GM21576 (cell line): Measurements from ENCODE around the gene ERVH48-1.
"Not testable (repeated sequence)": the region's sequence is repeated elsewhere in the genome, so short reads cannot be mapped to it uniquely, and the experiment has no call there.

Experiments
- ATAC-seq: cut with Tn5 transposase; IDR thresholded peaks from one replicate; pipeline ENCODE4 v1.9.1; 2021; ENCODE audit warnings: mild to moderate bottlenecking, moderate library complexity; ENCODE audit not compliant: unreplicated experiment

ERVH48-1 gene

DNA sequence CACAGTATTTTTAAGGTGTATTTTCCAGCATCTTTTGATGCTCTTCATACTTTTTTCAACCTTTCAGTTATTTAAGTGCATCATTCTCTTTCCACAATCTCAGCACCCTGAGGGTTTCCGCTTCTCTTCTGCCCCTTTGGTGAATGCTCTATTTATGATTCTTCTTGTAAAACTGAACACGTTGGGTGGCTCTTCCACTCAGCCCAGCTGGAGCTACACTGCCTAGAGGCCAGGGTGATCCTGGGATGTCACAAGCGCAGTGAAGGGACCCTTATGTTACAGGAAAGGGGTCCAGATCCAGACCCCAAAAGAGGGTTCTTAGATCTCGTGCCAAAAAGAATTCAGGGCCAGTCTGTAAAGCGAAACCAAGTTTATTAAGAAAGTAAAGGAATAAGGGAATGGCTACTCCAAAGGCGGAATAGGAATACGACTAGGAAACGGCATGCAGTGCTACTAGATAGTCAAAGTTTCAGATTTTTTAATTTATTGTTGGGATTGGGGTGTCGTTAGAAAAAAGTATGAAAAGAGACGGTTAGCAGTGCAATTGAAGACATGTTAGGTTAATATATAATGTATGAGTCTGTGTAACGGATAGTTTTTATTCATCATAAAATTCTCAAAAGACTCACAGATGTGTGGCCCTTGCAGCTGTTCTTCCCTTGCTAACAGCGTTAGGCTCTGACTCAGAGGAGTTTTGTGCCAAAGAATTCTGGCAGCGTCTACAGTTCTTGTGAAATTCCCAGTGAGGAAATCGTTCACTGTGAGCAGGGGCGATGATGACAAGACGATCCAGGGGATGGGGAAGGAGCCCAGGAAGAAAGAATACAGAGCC lies 14.4 kb upstream of the ERVH48-1 start:
- no peak for ATAC-seq

- not testable (repeated sequence) for ATAC-seq
Observed at GRCh38 chr21:42938606-42938995, 13.2 kb upstream of the ERVH48-1 start.

GRCh38 chr21:42937960-42938605 lies 12.7 kb upstream of the ERVH48-1 start:
- ATAC-seq, result no peak

- ATAC-seq, result not testable (repeated sequence)
Observed at GRCh38 chr21:42937034-42937940, 11.9 kb upstream of the ERVH48-1 start.

- ATAC-seq, result not testable (repeated sequence)
Observed at GRCh38 chr21:42936360-42936759, 10.9 kb upstream of the ERVH48-1 start.

DNA sequence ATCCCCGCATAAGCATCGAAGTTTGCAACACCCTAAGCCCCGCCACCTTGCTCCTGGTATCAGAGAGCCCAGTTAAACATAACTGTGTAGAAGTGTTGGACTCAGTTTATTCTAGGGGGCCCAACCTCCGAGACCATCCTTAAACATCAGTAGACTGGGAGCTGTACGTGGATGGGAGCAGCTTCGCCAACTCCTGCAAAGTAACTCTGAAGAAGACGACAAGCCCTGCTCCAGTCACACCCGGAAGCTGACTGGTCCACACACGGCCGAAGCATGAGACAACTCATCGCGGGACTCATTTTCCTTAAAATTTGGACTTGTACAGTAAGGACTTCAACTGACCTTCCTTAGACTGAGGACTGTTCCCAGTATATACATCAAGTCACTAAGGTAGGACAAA lies 8.5 kb upstream of the ERVH48-1 start:
- not testable (repeated sequence) for ATAC-seq

- not testable (repeated sequence) for ATAC-seq
Observed at GRCh38 chr21:42933137-42933970, 7.9 kb upstream of the ERVH48-1 start.

DNA sequence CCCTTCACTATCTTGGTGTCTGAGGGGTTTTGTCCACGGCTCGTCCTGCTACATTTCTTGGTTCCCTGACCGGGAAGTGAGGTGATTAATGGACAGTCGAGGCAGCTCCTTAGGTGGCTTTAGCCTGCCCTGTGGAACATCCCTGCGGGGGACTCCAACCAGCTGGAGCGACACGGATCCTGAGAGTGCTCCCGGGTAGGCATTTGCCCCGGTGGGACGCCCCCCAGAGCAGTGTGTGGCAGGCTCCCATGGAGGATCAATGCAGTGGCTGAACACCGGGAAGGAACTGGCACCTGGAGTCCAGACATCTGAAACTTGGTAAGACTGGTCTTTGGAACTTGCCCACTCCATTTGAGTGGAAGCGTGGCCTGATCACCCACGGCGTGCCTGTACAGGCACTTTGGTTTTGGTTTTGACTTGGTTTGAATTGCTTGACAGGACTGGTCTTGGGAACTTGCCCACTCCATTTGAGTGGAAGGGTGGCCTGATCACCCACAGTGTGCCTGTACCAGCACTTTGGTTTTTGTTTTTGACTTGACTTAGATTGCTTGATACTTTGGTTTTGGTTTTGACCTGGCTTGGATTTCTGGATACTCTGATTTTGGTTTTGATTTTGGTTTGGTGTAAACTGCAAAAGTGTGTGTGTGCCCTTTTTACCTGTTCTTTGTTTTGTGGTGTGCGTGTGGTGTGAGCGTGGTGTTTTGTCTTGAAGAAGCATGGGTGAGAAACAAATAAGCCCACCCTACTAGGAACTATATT lies 7.1 kb upstream of the ERVH48-1 start:
- ATAC-seq, result not testable (repeated sequence)

DNA sequence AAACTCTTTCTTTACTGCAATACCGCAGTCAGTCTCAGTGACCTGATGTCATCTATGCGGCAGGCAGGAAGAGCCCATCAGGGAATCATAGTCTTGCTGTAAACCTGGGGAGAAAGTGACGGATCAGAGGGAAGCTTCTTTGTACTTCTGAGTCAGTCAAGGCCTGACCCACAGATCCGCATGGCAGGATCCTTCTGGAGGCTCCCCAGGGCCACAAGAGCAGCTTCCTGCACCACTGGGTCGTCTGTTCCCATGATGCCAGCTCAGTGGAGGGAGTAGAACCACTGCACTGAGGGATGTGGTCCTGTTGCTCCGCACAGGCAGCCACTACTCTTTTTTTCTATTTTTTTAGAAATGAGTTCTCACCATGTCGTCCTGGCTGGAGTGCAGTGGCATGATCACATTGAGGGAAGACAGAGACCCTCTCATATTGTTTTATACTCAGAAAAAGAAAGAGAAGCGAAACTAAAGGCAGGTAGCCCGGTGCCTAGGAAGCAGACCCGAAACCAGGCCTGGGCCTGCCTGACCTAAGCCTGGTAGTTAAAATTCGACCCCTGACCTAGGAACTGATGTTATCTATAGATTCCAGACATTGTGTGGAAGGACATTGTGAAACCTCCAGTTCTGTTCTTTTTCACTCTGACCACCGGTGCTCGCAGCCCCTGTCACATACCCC lies 6.3 kb upstream of the ERVH48-1 start:
- ATAC-seq, result no peak

- ATAC-seq, result no peak
Observed at GRCh38 chr21:42929969-42930368, 4.5 kb upstream of the ERVH48-1 start.

GRCh38 chr21:42927474-42928200 lies 2.2 kb upstream of the ERVH48-1 start:
- ATAC-seq, result not testable (repeated sequence)

GRCh38 chr21:42924433-42924751 lies 1.0 kb downstream of the ERVH48-1 start:
- ATAC-seq, result no peak

DNA sequence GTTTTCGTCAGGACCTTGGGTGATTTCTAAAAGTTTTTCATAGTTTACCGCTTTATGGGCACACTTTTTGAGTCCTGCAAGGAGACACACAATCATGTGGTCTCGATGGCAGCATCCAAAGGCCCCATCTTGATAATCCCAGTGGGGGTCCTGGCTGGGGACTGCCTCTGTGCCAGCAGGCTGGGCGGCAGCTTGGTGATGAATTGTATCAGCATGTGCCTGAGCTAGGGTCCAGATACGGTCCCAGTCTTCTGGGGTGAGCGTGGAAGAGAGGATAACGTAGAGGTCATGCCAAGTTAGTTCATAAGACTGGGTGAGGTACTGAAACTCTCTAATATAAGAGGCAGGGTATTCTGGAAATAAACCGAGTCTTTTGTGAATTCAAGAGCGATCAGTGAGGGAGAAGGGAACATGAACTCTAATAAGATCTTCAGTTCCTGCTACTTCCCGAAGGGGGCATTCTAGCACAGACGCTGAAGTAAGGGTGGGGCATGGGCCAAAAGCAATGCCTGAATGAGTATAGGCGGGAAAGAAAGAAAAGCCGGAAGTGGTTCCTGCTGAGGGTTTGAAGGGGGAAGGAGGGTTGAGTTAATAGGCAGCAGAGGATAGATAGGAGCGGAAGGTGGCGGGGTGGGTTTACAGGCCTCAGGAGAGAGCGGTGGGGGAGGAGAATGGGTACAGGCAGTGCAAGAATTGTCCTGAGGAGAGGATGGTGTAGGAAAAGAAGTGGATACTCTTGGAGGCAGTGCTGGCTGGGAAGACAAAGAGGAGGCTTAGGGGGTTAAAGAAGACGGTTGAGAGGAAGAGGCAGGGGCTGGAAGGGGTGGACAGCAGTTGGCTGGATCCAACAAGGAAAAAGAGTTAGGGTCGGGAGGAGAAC lies 1.6 kb downstream of the ERVH48-1 start:
- no peak for ATAC-seq

GRCh38 chr21:42922918-42923317 lies 2.5 kb downstream of the ERVH48-1 start:
- no peak for ATAC-seq

- ATAC-seq, result no peak
Observed at GRCh38 chr21:42921927-42922326, 3.5 kb downstream of the ERVH48-1 start.

GRCh38 chr21:42918291-42918690 lies 7.1 kb downstream of the ERVH48-1 start:
- no peak for ATAC-seq

- no peak for ATAC-seq
Observed at GRCh38 chr21:42913476-42913875, 12.0 kb downstream of the ERVH48-1 start.

- not testable (repeated sequence) for ATAC-seq
Observed at GRCh38 chr21:42911920-42912319, 13.5 kb downstream of the ERVH48-1 start.
